Measurements from ENCODE around the gene ATP2C1.

Gene ATP2C1

GRCh38 chr3:130895690-130896488 lies 2.0 kb downstream of the ATP2C1 start:
- DNase-seq = peak; percentile 26

- no peak for DNase-seq
Observed at GRCh38 chr3:130897316-130897715, 3.4 kb downstream of the ATP2C1 start.

DNA sequence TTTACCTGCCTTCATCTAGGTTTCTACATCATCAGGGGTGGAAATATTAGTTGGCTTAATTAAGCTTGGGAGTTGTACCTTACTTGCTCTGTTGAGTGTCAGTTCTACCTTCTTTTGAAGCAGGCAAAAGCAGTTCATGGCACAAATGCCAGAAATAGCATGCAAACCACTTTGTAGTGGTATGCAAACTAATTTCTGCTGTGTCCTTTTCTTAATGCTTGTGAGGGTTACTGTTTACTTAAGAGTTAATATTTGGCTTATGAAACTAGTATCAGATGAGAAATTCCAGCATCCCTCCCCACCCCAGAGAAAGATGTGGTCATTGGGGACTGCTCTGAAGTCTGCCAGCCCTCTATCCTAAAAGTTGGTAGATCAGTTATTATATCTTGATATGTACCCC lies 7.1 kb downstream of the ATP2C1 start:
- no peak for DNase-seq

DNA sequence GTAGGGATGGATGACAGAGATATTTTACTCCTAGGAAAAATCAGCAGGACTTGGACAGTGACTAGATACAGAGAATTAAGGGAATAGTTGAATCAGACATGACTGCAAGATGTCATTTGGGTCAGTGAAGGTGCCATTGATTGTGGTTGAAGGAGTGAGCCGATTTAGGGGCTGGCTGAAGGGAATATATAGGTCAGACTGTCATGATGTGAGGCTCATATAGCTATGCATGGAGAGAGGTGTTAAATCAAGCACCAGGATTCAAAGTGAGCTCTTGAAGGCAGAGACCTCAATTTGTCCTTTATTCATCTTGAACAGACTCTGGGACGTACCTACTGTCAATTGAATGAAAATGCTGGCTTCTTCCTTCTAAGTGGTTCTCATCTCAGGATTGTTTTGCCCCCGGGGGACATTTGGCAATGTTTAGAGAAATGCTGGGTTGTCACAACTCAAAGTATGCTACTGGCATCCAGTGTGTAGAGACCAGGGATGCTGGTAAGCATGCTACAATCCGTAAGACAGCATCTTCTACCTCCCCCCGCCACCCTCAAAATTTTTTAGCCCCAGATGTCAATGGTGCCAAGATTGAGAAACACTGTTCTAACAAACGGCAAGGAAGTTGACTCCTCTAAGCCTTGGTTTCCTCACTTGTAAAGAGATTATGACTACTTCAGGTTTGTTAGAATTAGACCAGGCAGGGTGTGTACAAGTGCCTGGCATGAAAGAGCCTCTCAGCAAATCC lies 7.8 kb downstream of the ATP2C1 start:
- no peak for DNase-seq

- no peak for DNase-seq
Observed at GRCh38 chr3:130903412-130903908, 9.6 kb downstream of the ATP2C1 start.

- DNase-seq = no peak
Observed at GRCh38 chr3:130904491-130904890, 10.6 kb downstream of the ATP2C1 start.

DNA sequence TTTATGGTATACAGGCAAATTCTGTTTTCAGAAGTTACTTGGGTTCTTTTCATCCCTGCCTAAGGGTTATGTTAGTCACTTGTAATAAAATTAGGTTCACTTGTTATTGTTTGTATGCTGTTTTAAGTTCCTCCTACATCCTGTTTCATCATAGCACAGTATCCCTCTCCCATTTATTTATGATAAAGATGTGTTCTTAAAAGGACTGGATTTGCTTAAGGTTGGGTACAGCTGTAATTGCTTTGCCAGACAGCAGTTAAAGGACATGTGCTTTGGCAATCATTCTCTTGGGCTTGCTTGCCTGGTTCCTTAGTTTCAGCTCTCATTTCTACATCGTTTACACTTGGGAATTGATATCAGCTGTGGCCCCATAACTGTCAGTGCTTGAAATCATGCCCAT lies 11.7 kb downstream of the ATP2C1 start:
- no peak for DNase-seq

GRCh38 chr3:130906374-130906995 lies 12.6 kb downstream of the ATP2C1 start:
- DNase-seq = peak; percentile 19

DNA sequence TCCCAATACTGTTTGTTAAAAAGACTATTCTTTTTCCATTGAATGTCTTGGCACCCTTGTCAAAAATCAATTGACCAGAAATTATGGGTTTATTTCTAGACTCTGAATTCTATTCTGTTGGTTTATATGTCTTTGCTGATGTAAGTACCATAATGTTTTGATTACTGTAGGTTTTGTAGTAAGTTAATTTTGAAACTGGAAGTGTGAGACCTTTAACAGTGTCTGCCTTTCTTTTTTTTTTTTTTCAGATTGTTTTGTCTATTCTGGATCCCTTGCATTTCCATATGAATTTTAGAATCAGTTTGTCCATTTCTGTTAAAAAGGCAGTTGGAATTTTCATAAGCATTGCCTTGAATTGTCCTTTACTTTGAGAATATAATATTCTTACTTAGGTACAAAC lies 13.6 kb downstream of the ATP2C1 start:
- no peak for DNase-seq

DNA sequence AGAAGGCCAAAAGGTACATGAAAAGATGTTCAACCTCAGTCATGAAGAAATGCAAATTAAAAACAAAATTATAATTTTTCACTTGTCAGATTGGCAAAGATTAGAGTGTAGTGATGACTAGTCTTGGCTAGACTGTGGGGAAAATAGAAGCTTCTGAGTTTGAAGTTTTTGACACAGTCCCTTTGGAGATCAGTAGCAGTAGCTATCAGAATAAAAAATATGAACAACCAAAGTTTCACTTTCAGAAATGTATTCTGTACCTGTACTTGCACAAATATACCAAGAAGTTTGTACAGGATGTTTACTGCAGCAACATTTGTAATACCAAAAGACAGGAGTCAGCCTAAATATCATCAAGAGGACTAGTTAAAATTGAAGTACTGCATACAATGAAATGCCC lies 14.1 kb downstream of the ATP2C1 start:
- DNase-seq = peak; percentile 18

GRCh38 chr3:130915567-130916292 lies 21.8 kb downstream of the ATP2C1 start:
- no peak for DNase-seq

DNA sequence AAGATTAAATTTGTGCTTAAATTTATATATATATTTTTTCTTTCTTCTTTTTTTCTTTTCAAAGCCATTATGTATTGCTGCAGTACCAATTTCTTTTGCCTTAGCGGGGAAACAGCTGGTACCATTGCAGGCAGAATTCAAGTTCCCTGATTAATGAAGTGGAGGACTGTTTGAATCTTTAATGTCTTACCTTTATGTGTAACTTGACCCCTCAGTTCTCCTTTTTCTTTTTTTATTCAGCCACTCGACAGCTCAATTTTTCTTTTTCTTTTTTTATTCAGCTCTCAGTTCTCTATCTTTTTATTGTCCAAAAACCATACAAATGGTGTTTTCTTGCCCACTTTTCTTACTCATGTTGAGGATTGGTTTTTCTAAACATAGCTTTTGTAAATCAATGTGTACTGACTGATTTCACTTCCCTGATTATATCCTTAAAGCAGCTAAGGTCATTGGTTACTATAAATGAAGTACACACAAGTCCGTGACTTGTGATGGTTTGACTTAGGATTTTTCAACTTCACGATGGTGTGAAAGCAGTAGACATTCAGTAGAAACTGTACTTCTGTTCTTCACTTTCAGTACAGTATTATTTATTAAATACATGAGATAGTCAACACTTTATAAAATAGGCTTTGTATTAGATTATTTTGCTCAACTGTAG lies 22.8 kb downstream of the ATP2C1 start:
- DNase-seq = no peak

DNA sequence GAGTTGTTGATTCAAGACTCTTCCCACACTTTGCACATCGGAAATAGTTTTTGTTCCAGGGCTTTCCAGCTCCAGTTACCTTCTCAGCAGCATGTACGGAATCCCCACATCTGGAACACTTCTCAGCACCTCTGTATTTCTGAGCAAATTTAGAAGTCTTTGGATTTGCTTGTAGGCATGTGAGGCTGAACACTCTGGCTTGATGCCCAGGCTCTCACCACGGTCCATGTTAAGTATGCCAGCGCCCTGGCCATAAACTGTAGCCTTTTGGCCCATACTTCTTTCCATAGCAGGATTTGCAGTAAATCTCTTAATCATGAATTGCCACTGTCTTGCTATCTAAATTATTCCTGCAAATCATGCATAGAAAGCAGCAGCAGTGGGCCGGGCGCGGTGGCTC lies 24.4 kb downstream of the ATP2C1 start:
- no peak for DNase-seq

- DNase-seq = no peak
Observed at GRCh38 chr3:130925628-130926027, 31.7 kb downstream of the ATP2C1 start.

DNA sequence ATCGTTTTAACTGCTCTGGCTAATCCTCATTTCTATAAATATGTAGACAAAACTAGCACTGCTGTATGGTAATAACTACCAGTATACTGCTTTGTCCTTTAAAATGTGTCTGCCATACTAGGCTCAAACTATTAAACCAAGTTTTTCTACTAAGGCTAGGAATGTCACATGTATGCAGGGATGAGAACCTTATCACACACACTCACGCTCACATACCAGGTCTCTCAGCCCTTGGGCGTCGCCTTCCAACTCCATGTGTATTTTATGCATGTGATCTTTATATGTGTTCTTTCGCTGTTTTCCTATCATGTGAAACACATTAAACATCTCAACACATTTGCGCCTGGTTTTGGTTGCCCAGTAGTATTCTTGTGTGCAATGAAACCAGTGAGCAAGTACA lies 32.6 kb downstream of the ATP2C1 start:
- no peak for DNase-seq

DNA sequence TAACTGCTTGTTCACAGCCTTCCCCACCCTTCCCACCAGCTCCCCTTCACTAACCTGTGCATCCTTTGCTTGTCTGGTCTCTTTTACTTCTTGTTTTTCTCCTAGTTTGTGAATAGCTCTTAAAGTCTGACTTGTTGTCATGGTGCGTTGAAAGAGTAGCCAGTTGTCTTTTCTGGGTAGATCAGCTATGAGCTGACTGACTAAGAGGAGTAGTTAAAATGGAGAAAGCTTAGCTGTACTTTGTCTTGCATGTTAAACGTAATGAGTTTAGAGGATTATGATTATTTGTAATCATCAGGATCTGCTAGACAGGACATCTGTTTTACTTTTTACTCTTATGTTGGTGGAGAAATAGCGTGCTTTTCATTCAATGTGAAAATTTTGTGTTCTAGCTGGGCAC lies 35.9 kb downstream of the ATP2C1 start:
- DNase-seq = no peak

GRCh38 chr3:130932979-130933378 lies 39.1 kb downstream of the ATP2C1 start:
- no peak for DNase-seq

- DNase-seq = no peak
Observed at GRCh38 chr3:130933801-130934345, 40.0 kb downstream of the ATP2C1 start.

DNA sequence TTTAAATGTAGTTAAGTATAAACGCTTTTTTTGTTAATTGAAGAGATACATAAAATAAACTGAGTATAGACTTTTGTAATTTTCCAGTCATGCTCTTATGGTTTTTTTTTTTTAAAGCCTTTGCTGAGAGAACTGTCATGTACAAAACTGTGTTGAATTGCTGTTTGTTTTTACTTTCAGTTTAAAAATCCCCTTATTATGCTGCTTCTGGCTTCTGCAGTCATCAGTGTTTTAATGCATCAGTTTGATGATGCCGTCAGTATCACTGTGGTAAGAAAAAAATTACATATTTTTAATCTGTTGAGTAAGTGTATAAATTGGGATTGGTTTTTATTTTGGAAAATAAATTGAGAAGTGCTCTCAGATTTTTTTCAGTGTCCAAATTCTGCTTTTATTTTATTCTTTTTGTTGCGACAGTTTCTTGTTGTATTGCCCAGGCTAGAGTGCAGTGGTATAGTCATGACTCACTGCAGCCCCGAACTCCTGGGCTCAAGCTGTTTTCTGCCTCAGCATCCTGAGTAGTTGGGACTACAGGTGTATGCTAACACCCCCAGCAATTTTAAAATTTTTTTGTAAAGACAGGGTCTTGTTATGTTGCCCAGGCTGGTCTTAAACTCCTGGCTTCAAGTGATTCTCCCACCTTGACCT lies 40.7 kb downstream of the ATP2C1 start:
- DNase-seq = no peak

- no peak for DNase-seq
Observed at GRCh38 chr3:130935761-130936492, 42.0 kb downstream of the ATP2C1 start.

GRCh38 chr3:130939753-130940152 lies 45.9 kb downstream of the ATP2C1 start:
- no peak for DNase-seq

All from CD4-positive, alpha-beta T cell treated with Interleukin-17A for 1 hour (primary cell).